Gastrocnemius medialis (tissue), 4 donors: ENCODE data around the gene TANK. TPM values are rescaled to one million over a fixed set of nuclear protein-coding genes. Genes with fewer than 3 reads are reported as not detected.

ENCODE experiments used
- ATAC-seq, 2 donors: fragments of 150-250 bp; one replicate each; pipeline ENCODE4 v1.9.1; 2016
- DNase-seq, 2 donors: peaks; one replicate each; pipeline ENCODE4 v3.0.0-alpha.2; 2019
- H3K27ac ChIP-seq, 4 donors: fragments of 200-600 bp; sonication (generic); 1 replicate in 1 of 4; 2 replicates in 3 of 4; pipeline ENCODE4 v1.5.1; 2016 to 2018; ENCODE audit warnings: mild to moderate bottlenecking in 2 of 4, moderate library complexity in 1 of 4
- H3K27me3 ChIP-seq, 3 donors: fragments of 200-600 bp; sonication (generic) in 2 of 3; 1 replicate in 1 of 3; 2 replicates in 2 of 3; pipeline versions ENCODE4 v1.5.1 to v1.6.0; 2016 to 2019; ENCODE audit warnings: mild to moderate bottlenecking in 1 of 3, moderate library complexity in 1 of 3
- H3K36me3 ChIP-seq, 2 donors: fragments of 200-600 bp; sonication (generic) in 1 of 2; one replicate each; pipeline ENCODE4 v1.5.1; 2017 to 2018
- H3K4me1 ChIP-seq, 2 donors: fragments of 200-600 bp; sonication (generic) in 1 of 2; one replicate each; pipeline ENCODE4 v1.5.1; 2016 to 2017; ENCODE audit warnings: mild to moderate bottlenecking in 2 of 2
- H3K4me3 ChIP-seq, 4 donors: fragments of 200-600 bp; sonication (generic) in 3 of 4; 1 replicate in 1 of 4; 2 replicates in 3 of 4; pipeline ENCODE4 v1.5.1; 2016 to 2019; ENCODE audit warnings: mild to moderate bottlenecking in 2 of 4
- H3K9me3 ChIP-seq, 3 donors: fragments of 200-600 bp; sonication (generic) in 2 of 3; 1 replicate in 1 of 3; 2 replicates in 2 of 3; pipeline ENCODE4 v1.5.1; 2016 to 2019
- POLR2A ChIP-seq, 2 donors: fragments of 450-650 bp; IDR thresholded peaks; one replicate each; pipeline ENCODE4 v1.6.1; 2017; ENCODE audit warnings: antibody characterized with exemption in 2 of 2, mild to moderate bottlenecking in 2 of 2, moderate library complexity in 2 of 2
- in situ Hi-C, 4 donors: fragments of 200-750 bp; cut with MboI; loops; one replicate each; pipeline versions ENCODE4 v1.15.0 to v1.8.0; 2017; ENCODE audit warnings: low sequenced_read_pairs in 4 of 4
- intact Hi-C: fragments of 100-400 bp; cut with DNase I; formaldehyde crosslinking; loops from one replicate; pipeline ENCODE4 v1.15.1; 2023; ENCODE audit warnings: low total_unique reads
- total RNA-seq, 4 donors: library from RNA; depleted of rRNA; stranded (reverse); fragments of >200 nt; gene quantifications; one replicate each; pipeline versions ENCODE4 v1.1.0 to v1.2.3, GENCODE V29; 2016
- TF ChIP-seq, protein P1 (sequence below), 5 experiments: fragments of 450-650 bp in 3 of 5; fragments of 200-600 bp in 2 of 5; sonication (generic) in 2 of 5; IDR thresholded peaks in 4 of 5; conservative IDR thresholded peaks in 1 of 5; 1 replicate in 4 of 5; 2 replicates in 1 of 5; pipeline ENCODE4 v1.5.1; 2016 to 2019; ENCODE audit warnings: antibody characterized with exemption in 5 of 5, mild to moderate bottlenecking in 3 of 5, moderate library complexity in 3 of 5

TANK gene
- total RNA-seq, 4 donors from 2014 or later: 70.3 to 103 (median 86.0) TPM

DNA sequence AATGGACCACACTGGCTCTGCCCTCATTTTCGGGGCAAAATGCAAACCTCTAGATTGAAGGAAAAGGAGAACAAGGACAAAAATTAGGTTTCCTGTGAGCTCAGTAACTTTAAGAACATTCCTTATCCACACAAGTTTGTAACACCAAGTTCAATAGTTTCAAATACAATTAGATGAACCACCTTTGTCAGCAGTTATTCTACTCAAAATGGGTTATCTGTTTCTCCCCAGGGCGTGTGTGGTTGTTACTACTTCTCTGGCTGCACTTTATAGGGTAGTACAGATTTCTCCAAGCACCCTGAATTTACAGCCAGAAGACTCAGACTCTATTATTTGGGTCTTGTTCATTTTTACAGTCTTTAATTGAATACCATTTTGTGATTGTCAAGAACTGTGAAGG is 45.0 kb upstream of the TANK start:
- no peak for DNase-seq
- Histone ChIP-seq H3K27me3 (no peaks in the 10 kb centered on the region), H3K27ac (no peak overlapping the region), H3K36me3 (no peaks in the 10 kb centered on the region), H3K4me3 (no peak overlapping the region), H3K4me1 (no peaks in the 10 kb centered on the region), H3K9me3 (no peaks in the 10 kb centered on the region)
- TF ChIP-seq, protein P1, sequence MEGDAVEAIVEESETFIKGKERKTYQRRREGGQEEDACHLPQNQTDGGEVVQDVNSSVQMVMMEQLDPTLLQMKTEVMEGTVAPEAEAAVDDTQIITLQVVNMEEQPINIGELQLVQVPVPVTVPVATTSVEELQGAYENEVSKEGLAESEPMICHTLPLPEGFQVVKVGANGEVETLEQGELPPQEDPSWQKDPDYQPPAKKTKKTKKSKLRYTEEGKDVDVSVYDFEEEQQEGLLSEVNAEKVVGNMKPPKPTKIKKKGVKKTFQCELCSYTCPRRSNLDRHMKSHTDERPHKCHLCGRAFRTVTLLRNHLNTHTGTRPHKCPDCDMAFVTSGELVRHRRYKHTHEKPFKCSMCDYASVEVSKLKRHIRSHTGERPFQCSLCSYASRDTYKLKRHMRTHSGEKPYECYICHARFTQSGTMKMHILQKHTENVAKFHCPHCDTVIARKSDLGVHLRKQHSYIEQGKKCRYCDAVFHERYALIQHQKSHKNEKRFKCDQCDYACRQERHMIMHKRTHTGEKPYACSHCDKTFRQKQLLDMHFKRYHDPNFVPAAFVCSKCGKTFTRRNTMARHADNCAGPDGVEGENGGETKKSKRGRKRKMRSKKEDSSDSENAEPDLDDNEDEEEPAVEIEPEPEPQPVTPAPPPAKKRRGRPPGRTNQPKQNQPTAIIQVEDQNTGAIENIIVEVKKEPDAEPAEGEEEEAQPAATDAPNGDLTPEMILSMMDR (IDR thresholded peaks at IDR 0.05 in 4 of 5, conservative IDR thresholded peaks at IDR 0.05 in 1 of 5): no peak
- TF ChIP-seq POLR2A (IDR thresholded peaks at IDR 0.05): no peak
- ATAC-seq: no peak
- intact Hi-C loops (no loop called here), in situ Hi-C loops (no loop called here)

DNA sequence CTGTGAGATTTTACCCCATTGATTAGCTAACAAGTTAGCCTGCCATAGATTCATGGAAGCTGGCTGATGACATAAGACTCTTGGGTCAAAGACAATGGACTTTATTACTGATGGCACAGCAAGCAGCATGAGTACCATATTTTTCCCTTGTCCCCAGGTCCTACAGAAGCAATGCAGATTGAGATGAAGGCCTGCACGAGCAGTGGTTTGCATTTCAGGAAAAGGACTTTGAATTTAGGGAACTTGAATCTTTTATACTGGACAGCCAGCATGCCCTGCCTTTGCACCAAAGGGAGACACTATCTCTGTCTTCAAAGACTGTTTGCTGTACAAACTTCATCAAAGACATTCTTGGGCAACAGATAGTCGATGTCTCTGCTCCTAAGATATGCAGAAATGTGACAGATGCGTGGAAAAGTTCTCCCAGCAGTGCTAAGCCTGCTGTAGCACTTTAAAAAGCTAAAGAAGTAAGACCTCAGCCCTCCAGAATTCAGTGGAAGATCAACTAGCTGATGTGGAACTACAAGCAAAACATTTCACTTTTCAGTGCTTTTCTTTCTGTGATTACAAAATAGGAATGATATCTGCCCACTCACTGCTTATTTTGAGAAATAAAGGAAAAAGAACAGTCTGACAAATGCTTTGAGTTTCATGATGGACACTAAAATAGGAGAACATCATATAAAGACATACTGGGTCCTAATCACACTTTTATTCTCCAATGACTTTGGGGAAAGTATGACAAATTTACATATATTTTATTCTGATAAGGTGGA is 44.4 kb upstream of the TANK start:
- TF ChIP-seq, protein P1 (IDR thresholded peaks at IDR 0.05 in 4 of 5, conservative IDR thresholded peaks at IDR 0.05 in 1 of 5): no peak
- TF ChIP-seq POLR2A (IDR thresholded peaks at IDR 0.05): no peak
- Histone ChIP-seq H3K36me3 (no peaks in the 10 kb centered on the region), H3K9me3 (no peaks in the 10 kb centered on the region), H3K4me1 (no peaks in the 10 kb centered on the region), H3K27me3 (no peaks in the 10 kb centered on the region), H3K4me3 (no peak overlapping the region), H3K27ac (no peak overlapping the region)
- ATAC-seq: no peak
- intact Hi-C loops: no loop called here
- in situ Hi-C loops: no loop called here
- no peak for DNase-seq

DNA sequence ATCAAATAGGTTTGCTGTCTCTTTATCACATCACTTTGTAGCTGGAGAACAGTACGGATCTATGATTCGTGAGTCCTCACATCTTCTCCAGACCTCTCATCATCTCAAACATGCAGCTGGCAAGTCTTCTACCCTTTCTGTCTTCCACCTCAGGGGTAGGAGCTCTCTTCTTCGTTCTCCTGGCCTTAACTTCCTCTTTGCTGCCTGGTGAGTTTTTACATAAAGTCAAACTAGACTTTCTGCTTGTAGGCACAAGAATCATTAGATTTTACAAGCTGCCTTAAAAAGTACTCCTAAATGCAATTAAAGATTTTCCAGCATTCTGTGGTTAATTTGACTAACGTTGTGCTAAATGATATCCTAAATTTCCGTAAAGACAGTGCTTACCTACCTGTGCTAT is 43.7 kb upstream of the TANK start:
- in situ Hi-C loops (no loop called here), intact Hi-C loops (no loop called here)
- Histone ChIP-seq H3K4me1 (no peaks in the 10 kb centered on the region), H3K4me3 (no peak overlapping the region), H3K9me3 (no peaks in the 10 kb centered on the region), H3K27ac (no peak overlapping the region), H3K27me3 (no peaks in the 10 kb centered on the region), H3K36me3 (no peaks in the 10 kb centered on the region)
- TF ChIP-seq, protein P1 (IDR thresholded peaks at IDR 0.05 in 4 of 5, conservative IDR thresholded peaks at IDR 0.05 in 1 of 5): no peak
- TF ChIP-seq POLR2A (IDR thresholded peaks at IDR 0.05): no peak
- ATAC-seq (no peak), DNase-seq (no peak)

DNA sequence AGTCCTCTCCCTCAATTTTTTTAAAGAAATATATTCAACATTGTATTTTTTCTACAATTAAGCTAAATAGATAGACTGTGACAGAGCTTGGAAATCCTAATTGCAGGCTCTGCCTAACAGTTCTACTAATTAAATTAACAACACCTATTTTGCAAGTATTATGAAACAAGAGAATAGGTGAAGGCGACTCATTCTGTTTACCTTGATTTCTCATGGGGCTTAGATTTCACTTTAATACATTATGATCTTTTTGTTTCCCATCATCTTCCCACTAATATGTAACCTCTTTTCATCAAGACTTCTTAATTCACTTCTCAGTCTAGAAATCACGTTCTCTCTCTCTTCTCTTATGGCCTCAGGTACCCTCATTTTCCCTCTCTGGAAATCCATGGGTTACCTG is 42.7 kb upstream of the TANK start:
- in situ Hi-C loops: no loop called here
- TF ChIP-seq, protein P1 (IDR thresholded peaks at IDR 0.05 in 4 of 5, conservative IDR thresholded peaks at IDR 0.05 in 1 of 5): no peak
- TF ChIP-seq POLR2A (IDR thresholded peaks at IDR 0.05): no peak
- Histone ChIP-seq H3K4me3 (no peak overlapping the region), H3K9me3 (no peaks in the 10 kb centered on the region), H3K27me3 (no peaks in the 10 kb centered on the region), H3K4me1 (peaks cover 2 to 3% of the 10 kb centered on the region in 2 donors), H3K27ac (no peak overlapping the region), H3K36me3 (no peaks in the 10 kb centered on the region)
- ATAC-seq: no peak
- intact Hi-C loops: no loop called here
- no peak for DNase-seq

DNA sequence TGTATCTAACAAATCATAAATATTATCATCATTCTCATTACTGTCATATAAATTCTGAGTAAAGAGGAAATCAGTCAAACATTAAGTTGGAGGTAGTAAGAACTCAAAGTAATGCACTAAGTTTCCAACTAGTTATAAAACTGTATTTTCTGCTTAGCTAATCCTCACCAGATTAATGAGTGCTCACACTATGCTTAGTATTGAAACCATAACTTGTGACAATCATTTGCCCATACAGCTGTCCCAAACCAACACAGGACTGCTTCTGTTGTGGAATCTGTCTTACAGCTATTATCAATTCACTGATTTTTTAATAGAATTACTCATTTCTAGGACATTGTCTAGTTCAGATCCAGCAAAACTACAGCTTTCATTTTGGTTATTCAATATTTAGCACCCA is 41.5 kb upstream of the TANK start:
- intact Hi-C loops: no loop called here
- DNase-seq (no peak), ATAC-seq (no peak)
- Histone ChIP-seq H3K4me1 (peaks cover 13 to 15% of the 10 kb centered on the region in 2 donors), H3K27ac (no peak overlapping the region), H3K27me3 (no peaks in the 10 kb centered on the region), H3K4me3 (no peak overlapping the region), H3K36me3 (no peaks in the 10 kb centered on the region), H3K9me3 (no peaks in the 10 kb centered on the region)
- TF ChIP-seq POLR2A (IDR thresholded peaks at IDR 0.05): no peak
- TF ChIP-seq, protein P1 (IDR thresholded peaks at IDR 0.05 in 4 of 5, conservative IDR thresholded peaks at IDR 0.05 in 1 of 5): no peak
- in situ Hi-C loops: no loop called here
